GM18873 (cell line): Measurements from ENCODE around the gene EMP1.

ENCODE experiments used
- ATAC-seq: cut with Tn5 transposase; IDR thresholded peaks from one replicate; pipeline ENCODE4 v1.9.1; 2021; ENCODE audit warnings: mild to moderate bottlenecking, moderate library complexity, moderate number of reproducible peaks; ENCODE audit not compliant: unreplicated experiment, low FRiP score

EMP1 gene

GRCh38 chr12:13171921-13172859, 24.3 kb upstream of the EMP1 start:
- no peak for ATAC-seq

- peak; percentile 95 for ATAC-seq
Measured at GRCh38 chr12:13173012-13173932, 23.3 kb upstream of the EMP1 start.

GRCh38 chr12:13175499-13175898, 21.0 kb upstream of the EMP1 start:
- ATAC-seq: no peak

- no peak for ATAC-seq
Measured at GRCh38 chr12:13176256-13176655, 20.3 kb upstream of the EMP1 start.

GRCh38 chr12:13177373-13177772, 19.2 kb upstream of the EMP1 start:
- no peak for ATAC-seq

- ATAC-seq: no peak
Measured at GRCh38 chr12:13177906-13178305, 18.6 kb upstream of the EMP1 start.

- no peak for ATAC-seq
Measured at GRCh38 chr12:13178568-13179210, 17.8 kb upstream of the EMP1 start.

- ATAC-seq: peak; percentile 74
Measured at GRCh38 chr12:13179211-13180074, 17.1 kb upstream of the EMP1 start.

- ATAC-seq: no peak
Measured at GRCh38 chr12:13181375-13182070, 15.0 kb upstream of the EMP1 start.

GRCh38 chr12:13182881-13183280, 13.6 kb upstream of the EMP1 start:
- ATAC-seq: no peak

- ATAC-seq: no peak
Measured at GRCh38 chr12:13183620-13184019, 12.9 kb upstream of the EMP1 start.

GRCh38 chr12:13186302-13186701, 10.2 kb upstream of the EMP1 start:
- no peak for ATAC-seq

GRCh38 chr12:13187399-13187798, 9.1 kb upstream of the EMP1 start:
- no peak for ATAC-seq

GRCh38 chr12:13189264-13189663, 7.3 kb upstream of the EMP1 start:
- ATAC-seq: no peak

- ATAC-seq: no peak
Measured at GRCh38 chr12:13190275-13190674, 6.3 kb upstream of the EMP1 start.

GRCh38 chr12:13192719-13193118, 3.8 kb upstream of the EMP1 start:
- no peak for ATAC-seq

GRCh38 chr12:13193505-13194231, 2.9 kb upstream of the EMP1 start:
- no peak for ATAC-seq

GRCh38 chr12:13194401-13195110, 2.0 kb upstream of the EMP1 start:
- no peak for ATAC-seq
